ENCODE results near the gene EIF5AL1. TPM values are rescaled to one million over a fixed set of nuclear protein-coding genes. Genes with fewer than 3 reads are reported as not detected.

EIF5AL1 gene
- total and polyA plus RNA-seq, 9 of the 15 experiments (the other 6 are each of a cell fraction or from before 2014, with no cell fraction given) = 0.03 to 3.4 (median 0.53) TPM; not detected in 1

GRCh38 chr10:79487296-79488194, 24.8 kb upstream of the EIF5AL1 start (continued):
- TF ChIP-seq RAD21 (CRISPR knock-in tag; conservative IDR thresholded peaks at IDR 0.05 in 1 of 2, IDR thresholded peaks at IDR 0.05 in 1 of 2) (peak; percentile 81 to 95), XRCC5 (IDR thresholded peaks at IDR 0.05; ENCODE audit: low read depth, low read length) (0 out of 2 replicates have a peak, but pooled peaks have one; percentile 23), SAFB2 (IDR thresholded peaks at IDR 0.05; ENCODE audit: borderline replicate concordance, low read depth, low read length, severe bottlenecking) (no peak), ZBTB7A (IDR thresholded peaks at IDR 0.05; ENCODE audit: borderline replicate concordance, control insufficient read depth, low read depth, low read length) (peak; percentile 48; the same call in 1 of the 2 replicates), ZFP36 (IDR thresholded peaks at IDR 0.05; ENCODE audit: low read depth, low read length, partially characterized antibody) (peak; percentile 36), BCL6 (CRISPR knock-in tag; IDR thresholded peaks at IDR 0.05) (no peak), TGIF2 (CRISPR knock-in tag; IDR thresholded peaks at IDR 0.05) (no peak), ESRRB (CRISPR knock-in tag; IDR thresholded peaks at IDR 0.05; ENCODE audit: borderline replicate concordance) (no peak), ZNF175 (CRISPR knock-in tag; IDR thresholded peaks at IDR 0.05; ENCODE audit: low read depth) (0 out of 2 replicates have a peak, but pooled peaks have one; percentile 11), CTCF (IDR thresholded peaks at IDR 0.05 in 2 of 3, conservative IDR thresholded peaks at IDR 0.05 in 1 of 3; ENCODE audit: insufficient read depth in 2 of 3, low read depth in 1 of 3, low read length in 3 of 3) (peak; percentile 92 to 97 (median 94)), VEZF1 (CRISPR knock-in tag; IDR thresholded peaks at IDR 0.05) (peak; percentile 33), KLF6 (CRISPR knock-in tag; IDR thresholded peaks at IDR 0.05; ENCODE audit: borderline replicate concordance) (peak; percentile 12; the same call in 1 of the 2 replicates), CC2D1A (IDR thresholded peaks at IDR 0.05) (peak; percentile 66), TFAP4 (CRISPR knock-in tag; IDR thresholded peaks at IDR 0.05; ENCODE audit: borderline replicate concordance) (peak; percentile 64; the same call in 1 of the 2 replicates)
